ENCODE measurements around the gene GPC6.
"Not testable (repeated sequence)": the region's sequence is repeated elsewhere in the genome, so short reads cannot be mapped to it uniquely, and the experiment has no call there.

DNA sequence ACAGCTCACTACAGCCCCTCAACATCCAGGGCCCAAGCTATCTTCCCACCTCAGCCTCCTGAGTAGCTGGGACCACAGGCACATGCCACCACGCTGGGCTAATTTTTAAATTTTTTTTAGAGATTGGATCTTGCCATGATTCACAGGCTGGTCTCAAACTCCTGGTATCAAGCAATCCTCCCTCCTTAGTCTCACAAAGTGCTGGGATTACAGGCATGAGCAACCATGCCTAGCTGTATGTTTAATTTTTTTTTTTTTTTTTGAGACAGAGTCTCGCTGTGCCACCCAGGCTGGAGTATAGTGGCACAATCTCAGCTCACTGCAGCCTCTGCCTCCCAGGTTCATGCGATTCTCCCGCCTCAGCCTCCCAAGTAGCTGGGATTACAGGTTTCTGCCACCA lies 983.3 kb downstream of the GPC6 start:
- TF ChIP-seq, protein P1, sequence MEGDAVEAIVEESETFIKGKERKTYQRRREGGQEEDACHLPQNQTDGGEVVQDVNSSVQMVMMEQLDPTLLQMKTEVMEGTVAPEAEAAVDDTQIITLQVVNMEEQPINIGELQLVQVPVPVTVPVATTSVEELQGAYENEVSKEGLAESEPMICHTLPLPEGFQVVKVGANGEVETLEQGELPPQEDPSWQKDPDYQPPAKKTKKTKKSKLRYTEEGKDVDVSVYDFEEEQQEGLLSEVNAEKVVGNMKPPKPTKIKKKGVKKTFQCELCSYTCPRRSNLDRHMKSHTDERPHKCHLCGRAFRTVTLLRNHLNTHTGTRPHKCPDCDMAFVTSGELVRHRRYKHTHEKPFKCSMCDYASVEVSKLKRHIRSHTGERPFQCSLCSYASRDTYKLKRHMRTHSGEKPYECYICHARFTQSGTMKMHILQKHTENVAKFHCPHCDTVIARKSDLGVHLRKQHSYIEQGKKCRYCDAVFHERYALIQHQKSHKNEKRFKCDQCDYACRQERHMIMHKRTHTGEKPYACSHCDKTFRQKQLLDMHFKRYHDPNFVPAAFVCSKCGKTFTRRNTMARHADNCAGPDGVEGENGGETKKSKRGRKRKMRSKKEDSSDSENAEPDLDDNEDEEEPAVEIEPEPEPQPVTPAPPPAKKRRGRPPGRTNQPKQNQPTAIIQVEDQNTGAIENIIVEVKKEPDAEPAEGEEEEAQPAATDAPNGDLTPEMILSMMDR (conservative IDR thresholded peaks at IDR 0.05; ENCODE audit: low read length) = not testable (repeated sequence)
- not testable (repeated sequence) for TF ChIP-seq EZH2phosphoT487 (IDR thresholded peaks at IDR 0.05; ENCODE audit: borderline replicate concordance, low read depth, low read length)

All from OCI-LY7 (cell line).